K562 (cell line): ENCODE results near the gene EFCAB7. TPM values are rescaled to one million over a fixed set of nuclear protein-coding genes. Genes with fewer than 3 reads are reported as not detected.

ENCODE experiments used
- ATAC-seq: fragments of 200-7000 bp; cut with Tn5 transposase; 3 replicates; pipeline ENCODE4 v1.9.1; 2020; ENCODE audit warnings: moderate library complexity
- BruUV-seq: library from RNA; stranded (reverse); fragments of 400-500 nt; replicated peaks from 2 replicates; lab custom pipeline; 2021; lab: Mats Ljungman, UMichigan
- CTCF ChIA-PET: fragments of 300-600 bp; formaldehyde crosslinking; extraction: SDS; loops from one replicate; lab custom pipeline; 2021; ENCODE audit warnings: low intra/inter-chr PET ratio; lab: Yijun Ruan, JAX
- POLR2A ChIA-PET: fragments of 300-600, 350-650 bp; sonication (Branson Sonifier 250); formaldehyde crosslinking; extraction: SDS; loops from one replicate; lab custom pipeline; 2021; ENCODE audit warnings: antibody characterized with exemption, inconsistent platforms; lab: Yijun Ruan, JAX
- DNase-seq, 4 experiments: peaks; one replicate each; pipeline versions ENCODE4 v3.0.0 to v3.0.0-alpha.2; 2011 to 2018; ENCODE audit warnings: low spot score in 3 of 4, mixed read lengths in 3 of 4; ENCODE audit errors: extremely low read depth in 1 of 4
- FAIRE-seq: peaks from 2 replicates; lab custom pipeline; 2011; peaks lifted over from hg19 to GRCh38; lab: Jason Lieb, UNC
- H2AFZ ChIP-seq: 2 replicates; pipeline ENCODE4 v1.6.0; 2011; ENCODE audit warnings: low read depth, low read length, control low read depth, inconsistent platforms
- H3K27ac ChIP-seq: fragments of 200-600 bp; 3 replicates; pipeline ENCODE4 v1.8.0; 2011; ENCODE audit warnings: low read depth, mild to moderate bottlenecking, control low read depth, inconsistent platforms, low read length, moderate library complexity, mixed read lengths; ENCODE audit errors: extremely low read depth
- H3K27me3 ChIP-seq, 2 experiments: fragments of 300-600 bp in 1 of 2; 2 replicates in 1 of 2; 3 replicates in 1 of 2; pipeline versions ENCODE4 v1.6.0 to v1.8.0; 2011; ENCODE audit warnings: inconsistent platforms in 2 of 2, low read length in 2 of 2, mild to moderate bottlenecking in 1 of 2, mixed read lengths in 1 of 2, moderate library complexity in 1 of 2; ENCODE audit not compliant: control insufficient read depth in 2 of 2, insufficient read depth in 2 of 2
- H3K36me3 ChIP-seq: fragments of 300-600 bp; 3 replicates; pipeline ENCODE4 v1.8.0; 2011; ENCODE audit warnings: mild to moderate bottlenecking, low read length, inconsistent platforms; ENCODE audit not compliant: control insufficient read depth, insufficient read depth
- H3K4me1 ChIP-seq, 2 experiments: fragments of 200-600 bp in 1 of 2; replicated peaks in 1 of 2; 2 replicates in 1 of 2; 3 replicates in 1 of 2; pipeline versions ENCODE4 v1.5.1 to v1.8.0; 2011; ENCODE audit warnings: inconsistent platforms in 2 of 2, low read length in 2 of 2, mild to moderate bottlenecking in 1 of 2, mixed read lengths in 1 of 2, moderate library complexity in 1 of 2; ENCODE audit not compliant: control insufficient read depth in 2 of 2, insufficient read depth in 2 of 2
- H3K4me2 ChIP-seq: 2 replicates; pipeline ENCODE4 v1.6.1; 2011; ENCODE audit warnings: low read length, control low read depth, inconsistent platforms, mixed read lengths; ENCODE audit not compliant: insufficient read depth
- H3K4me3 ChIP-seq: fragments of 200-600 bp; sonication (generic), shearing (Covaris generic); 2 replicates; pipeline ENCODE4 v1.5.1; 2016; ENCODE audit warnings: control low read depth, inconsistent platforms
- H3K79me2 ChIP-seq: fragments of 200-600 bp; 3 replicates; pipeline ENCODE4 v1.8.0; 2011; ENCODE audit warnings: low read length, inconsistent platforms; ENCODE audit not compliant: control insufficient read depth, insufficient read depth
- H3K9ac ChIP-seq, 2 experiments: 2 replicates each; pipeline versions ENCODE4 v1.6.0 to v1.6.1; 2011; ENCODE audit warnings: low read depth in 2 of 2, low read length in 2 of 2, control low read depth in 1 of 2, inconsistent platforms in 1 of 2, mild to moderate bottlenecking in 1 of 2, mixed read lengths in 1 of 2; ENCODE audit not compliant: insufficient read depth in 1 of 2
- H3K9me1 ChIP-seq: one replicate; pipeline ENCODE4 v1.6.0; 2011; ENCODE audit warnings: inconsistent platforms, mild to moderate bottlenecking, low read length, moderate library complexity; ENCODE audit not compliant: control insufficient read depth, insufficient read depth
- H3K9me3 ChIP-seq: replicated peaks from 2 replicates; pipeline ENCODE4 v1.5.1; 2011; ENCODE audit warnings: low read depth, low read length, inconsistent platforms; ENCODE audit not compliant: control insufficient read depth, insufficient read depth
- H4K20me1 ChIP-seq: replicated peaks from 2 replicates; pipeline ENCODE4 v1.6.1; 2011; ENCODE audit warnings: low read length, inconsistent platforms, mixed read lengths; ENCODE audit not compliant: control insufficient read depth, insufficient read depth
- C11orf30 ChIP-seq: fragments of 450-650 bp; IDR thresholded peaks from 2 replicates; pipeline ENCODE4 v1.6.1; 2016; ENCODE audit warnings: low read depth, mild to moderate bottlenecking
- LCOR ChIP-seq: sonication (generic); formaldehyde crosslinking; IDR thresholded peaks from 2 replicates; pipeline ENCODE4 v1.8.0; 2022; ENCODE audit warnings: mild to moderate bottlenecking, missing genetic modification reagents
- MAFF ChIP-seq: IDR thresholded peaks from 2 replicates; pipeline ENCODE4 v1.6.1; 2012; ENCODE audit warnings: low read length, improper control_type of control experiment
- MAFG ChIP-seq: fragments of 450-650 bp; conservative IDR thresholded peaks from 2 replicates; pipeline ENCODE4 v1.6.1; 2016; ENCODE audit warnings: missing genetic modification characterization, missing compliant biosample characterization
- MAFK ChIP-seq: IDR thresholded peaks from 2 replicates; pipeline ENCODE4 v1.6.1; 2011; ENCODE audit warnings: low read length, improper control_type of control experiment
- NELFE ChIP-seq: IDR thresholded peaks from 2 replicates; pipeline ENCODE4 v1.6.1; 2011; ENCODE audit warnings: mild to moderate bottlenecking; ENCODE audit not compliant: insufficient read depth, insufficient read length
- ZNF316 ChIP-seq: fragments of 450-650 bp; IDR thresholded peaks from 2 replicates; pipeline ENCODE4 v1.6.1; 2016
- ZZZ3 ChIP-seq: fragments of 450-650 bp; IDR thresholded peaks from 2 replicates; pipeline ENCODE4 v1.6.1; 2016; ENCODE audit warnings: antibody characterized with exemption, mild to moderate bottlenecking, moderate library complexity
- WGBS: fragments of 100-300 bp; shearing (Covaris generic); methylation state at CpG from one replicate; pipeline ENCODE4 v1.1.6; 2016; ENCODE audit warnings: low coverage, mixed read lengths; ENCODE audit not compliant: insufficient coverage; ENCODE audit errors: missing lambda C conversion rate; 5-methylcytosine and 5-hydroxymethylcytosine counted together
- in situ Hi-C: fragments of 300-500 bp; cut with MboI; formaldehyde crosslinking; loops from 4 replicates; pipeline ENCODE4 v1.15.0; 2018; ENCODE audit warnings: inconsistent platforms, mixed read lengths
- intact Hi-C: fragments of 100-400 bp; cut with micrococcal nuclease; formaldehyde crosslinking; loops from 2 replicates; pipeline ENCODE4 v1.14.2; 2022
- polyA plus RNA-seq, 8 experiments: library from polyadenylated mRNA; depleted of rRNA in 4 of 8; stranded (reverse) in 5 of 8; unstranded in 3 of 8; fragments of >200 nt; fragmentation: Nextera tagmentation in 2 of 8; fragmentation: Illumina TruSeq in 1 of 8; extraction: Ambion mirVana in 2 of 8; extraction: Trizol in 1 of 8; gene quantifications; 2 replicates each; pipeline versions ENCODE4 v1.2.1 to v1.2.3, GENCODE V29; 2011 to 2014; ENCODE audit warnings: inconsistent platforms in 1 of 8, missing spikeins in 1 of 8
- total RNA-seq, 7 experiments: library from RNA; depleted of rRNA in 6 of 7; stranded (reverse); fragments of >200 nt in 6 of 7; fragmentation: Illumina TruSeq in 2 of 7; extraction: Trizol in 2 of 7; gene quantifications; 2 replicates each; pipeline versions ENCODE4 v1.2.1 to v1.2.3, GENCODE V29; 2011 to 2021; ENCODE audit warnings: low replicate concordance in 1 of 7
- TF ChIP-seq, protein P1 (sequence below): IDR thresholded peaks from 2 replicates; pipeline ENCODE4 v1.6.1; 2016; ENCODE audit warnings: missing genetic modification characterization, missing compliant biosample characterization

EFCAB7 gene
- total and polyA plus RNA-seq, 9 of the 15 experiments (the other 6 are each of a cell fraction or from before 2014, with no cell fraction given) = 3.2 to 7.6 (median 5.7) TPM

DNA sequence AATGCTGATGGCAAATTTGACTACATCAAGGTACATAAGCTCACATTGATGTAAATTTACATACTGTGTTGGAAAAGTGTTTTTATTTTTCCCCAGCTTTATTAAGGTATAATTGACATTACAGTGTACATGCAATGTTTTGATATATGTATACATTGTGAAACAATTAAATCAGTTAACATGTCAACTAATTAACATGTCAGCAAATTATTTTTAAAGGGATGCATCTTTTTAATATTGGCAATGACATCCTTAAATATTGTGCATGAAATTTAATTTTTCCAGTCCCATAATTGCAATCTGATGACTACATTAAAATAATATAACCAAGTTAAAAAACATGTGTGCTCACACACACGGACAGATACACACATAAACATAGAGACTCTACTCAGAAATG lies 9.4 kb downstream of the EFCAB7 start:
- Histone ChIP-seq H3K27me3 (no peaks in the 10 kb centered on the region), H3K4me3 (no peak overlapping the region), H3K27ac (no peak overlapping the region), H3K36me3 (no peaks in the 10 kb centered on the region), H3K4me2 (no peak overlapping the region), H3K79me2 (no peaks in the 10 kb centered on the region), H3K9me1 (no peaks in the 10 kb centered on the region), H3K4me1 (no peaks in the 10 kb centered on the region), H4K20me1 (no peaks in the 10 kb centered on the region), H2AFZ (no peak overlapping the region), H3K9ac (no peak overlapping the region), H3K9me3 (no peaks in the 10 kb centered on the region)
- WGBS = 38% methylated on average over 1 of the region's 1 CpG
- CTCF ChIA-PET = no interaction called here
- ATAC-seq (no peak), DNase-seq (no peak), FAIRE-seq (no peak)
- POLR2A ChIA-PET = no interaction called here
- in situ Hi-C loops = no loop called here
- BruUV-seq = no TSS peak
- intact Hi-C loops = no loop called here
- TF ChIP-seq ZNF316 (peak; percentile 85), LCOR (no peak), MAFG (tag) (peak; percentile 46; the same call in 1 of the 2 replicates), MAFK (peak; percentile 32; the same call in 1 of the 2 replicates), NELFE (no peak), ZZZ3 (no peak), C11orf30 (peak; percentile 51; the same call in 1 of the 2 replicates), MAFF (peak; percentile 42; the same call in 1 of the 2 replicates)
- TF ChIP-seq, protein P1, sequence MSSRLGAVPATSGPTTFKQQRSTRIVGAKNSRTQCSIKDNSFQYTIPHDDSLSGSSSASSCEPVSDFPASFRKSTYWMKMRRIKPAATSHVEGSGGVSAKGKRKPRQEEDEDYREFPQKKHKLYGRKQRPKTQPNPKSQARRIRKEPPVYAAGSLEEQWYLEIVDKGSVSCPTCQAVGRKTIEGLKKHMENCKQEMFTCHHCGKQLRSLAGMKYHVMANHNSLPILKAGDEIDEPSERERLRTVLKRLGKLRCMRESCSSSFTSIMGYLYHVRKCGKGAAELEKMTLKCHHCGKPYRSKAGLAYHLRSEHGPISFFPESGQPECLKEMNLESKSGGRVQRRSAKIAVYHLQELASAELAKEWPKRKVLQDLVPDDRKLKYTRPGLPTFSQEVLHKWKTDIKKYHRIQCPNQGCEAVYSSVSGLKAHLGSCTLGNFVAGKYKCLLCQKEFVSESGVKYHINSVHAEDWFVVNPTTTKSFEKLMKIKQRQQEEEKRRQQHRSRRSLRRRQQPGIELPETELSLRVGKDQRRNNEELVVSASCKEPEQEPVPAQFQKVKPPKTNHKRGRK (tag) = no peak
